ENCODE data around the gene ANXA11. TPM values are rescaled to one million over a fixed set of nuclear protein-coding genes. Genes with fewer than 3 reads are reported as not detected.
"Not testable (repeated sequence)": the region's sequence is repeated elsewhere in the genome, so short reads cannot be mapped to it uniquely, and the experiment has no call there.

The ANXA11 gene
- polyA plus RNA-seq, 2 donors, result 155 to 287 TPM

- no peaks in the 10 kb centered on the region for H3K27me3 ChIP-seq (ENCODE audit: control insufficient read depth in 1 of 2, insufficient read depth in 2 of 2, low read length in 2 of 2)
- H3K27ac ChIP-seq (ENCODE audit: low read depth in 2 of 2, low read length in 1 of 2), result peak overlapping the region in 1 of 2 donors; percentile 45
- no peak overlapping the region for H3K4me3 ChIP-seq (ENCODE audit: low read depth in 1 of 2, low read length in 2 of 2)
- WGBS, 2 donors, result 20 to 21% methylated on average over 12 of the region's 12 CpGs
- peaks cover 0 to 8% of the 10 kb centered on the region in 2 donors for H3K4me1 ChIP-seq (ENCODE audit: control insufficient read depth in 2 of 2, insufficient read depth in 2 of 2, low read length in 1 of 2)
- H3K9me3 ChIP-seq (ENCODE audit: control insufficient read depth in 2 of 2, insufficient read depth in 1 of 2, low read depth in 1 of 2, low read length in 1 of 2), result no peaks in the 10 kb centered on the region
- no peaks in the 10 kb centered on the region for H3K36me3 ChIP-seq (ENCODE audit: control insufficient read depth in 2 of 2, insufficient read depth in 2 of 2, low read length in 1 of 2)
Measured at GRCh38 chr10:80144696-80145131, 60.6 kb downstream of the ANXA11 start.

- no peaks in the 10 kb centered on the region for H3K36me3 ChIP-seq (ENCODE audit: control insufficient read depth in 2 of 2, insufficient read depth in 2 of 2, low read length in 1 of 2)
- no peaks in the 10 kb centered on the region for H3K27me3 ChIP-seq (ENCODE audit: control insufficient read depth in 1 of 2, insufficient read depth in 2 of 2, low read length in 2 of 2)
- H3K9me3 ChIP-seq (ENCODE audit: control insufficient read depth in 2 of 2, insufficient read depth in 1 of 2, low read depth in 1 of 2, low read length in 1 of 2), result no peaks in the 10 kb centered on the region
- no peak overlapping the region for H3K4me3 ChIP-seq (ENCODE audit: low read depth in 1 of 2, low read length in 2 of 2)
- 13 to 24% methylated on average over 28 of the region's 28 CpGs for WGBS, 2 donors
- H3K27ac ChIP-seq (ENCODE audit: low read depth in 2 of 2, low read length in 1 of 2), result peak overlapping the region in 1 of 2 donors; percentile 45
- peaks cover 0 to 8% of the 10 kb centered on the region in 2 donors for H3K4me1 ChIP-seq (ENCODE audit: control insufficient read depth in 2 of 2, insufficient read depth in 2 of 2, low read length in 1 of 2)
Measured at GRCh38 chr10:80144067-80144695, 61.2 kb downstream of the ANXA11 start.

- no peaks in the 10 kb centered on the region for H3K27me3 ChIP-seq (ENCODE audit: control insufficient read depth in 1 of 2, insufficient read depth in 2 of 2, low read length in 2 of 2)
- no peaks in the 10 kb centered on the region for H3K9me3 ChIP-seq (ENCODE audit: control insufficient read depth in 2 of 2, insufficient read depth in 1 of 2, low read depth in 1 of 2, low read length in 1 of 2)
- no peak overlapping the region for H3K27ac ChIP-seq (ENCODE audit: low read depth in 2 of 2, low read length in 1 of 2)
- 49 to 53% methylated on average over 19 of the region's 19 CpGs for WGBS, 2 donors
- H3K4me3 ChIP-seq (ENCODE audit: low read depth in 1 of 2, low read length in 2 of 2), result no peak overlapping the region
- peaks cover 0 to 11% of the 10 kb centered on the region in 2 donors for H3K4me1 ChIP-seq (ENCODE audit: control insufficient read depth in 2 of 2, insufficient read depth in 2 of 2, low read length in 1 of 2)
- H3K36me3 ChIP-seq (ENCODE audit: control insufficient read depth in 2 of 2, insufficient read depth in 2 of 2, low read length in 1 of 2), result no peaks in the 10 kb centered on the region
Measured at GRCh38 chr10:80141696-80142460, 63.5 kb downstream of the ANXA11 start.

GRCh38 chr10:80140251-80140650 is 65.1 kb downstream of the ANXA11 start:
- H3K27me3 ChIP-seq (ENCODE audit: control insufficient read depth in 1 of 2, insufficient read depth in 2 of 2, low read length in 2 of 2), result no peaks in the 10 kb centered on the region
- 83 to 86% methylated on average over 7 of the region's 7 CpGs for WGBS, 2 donors
- no peaks in the 10 kb centered on the region for H3K9me3 ChIP-seq (ENCODE audit: control insufficient read depth in 2 of 2, insufficient read depth in 1 of 2, low read depth in 1 of 2, low read length in 1 of 2)
- H3K27ac ChIP-seq (ENCODE audit: low read depth in 2 of 2, low read length in 1 of 2), result no peak overlapping the region
- no peaks in the 10 kb centered on the region for H3K36me3 ChIP-seq (ENCODE audit: control insufficient read depth in 2 of 2, insufficient read depth in 2 of 2, low read length in 1 of 2)
- H3K4me3 ChIP-seq (ENCODE audit: low read depth in 1 of 2, low read length in 2 of 2), result no peak overlapping the region
- H3K4me1 ChIP-seq (ENCODE audit: control insufficient read depth in 2 of 2, insufficient read depth in 2 of 2, low read length in 1 of 2), result peaks cover 0 to 11% of the 10 kb centered on the region in 2 donors

- Histone ChIP-seq H3K4me1 (ENCODE audit: control insufficient read depth in 2 of 2, insufficient read depth in 2 of 2, low read length in 1 of 2) (peaks cover 0 to 7% of the 10 kb centered on the region in 2 donors), H3K27me3 (ENCODE audit: control insufficient read depth in 1 of 2, insufficient read depth in 2 of 2, low read length in 2 of 2) (no peaks in the 10 kb centered on the region), H3K36me3 (ENCODE audit: control insufficient read depth in 2 of 2, insufficient read depth in 2 of 2, low read length in 1 of 2) (no peaks in the 10 kb centered on the region), H3K4me3 (ENCODE audit: low read depth in 1 of 2, low read length in 2 of 2) (no peak overlapping the region), H3K9me3 (ENCODE audit: control insufficient read depth in 2 of 2, insufficient read depth in 1 of 2, low read depth in 1 of 2, low read length in 1 of 2) (no peaks in the 10 kb centered on the region), H3K27ac (ENCODE audit: low read depth in 2 of 2, low read length in 1 of 2) (no peak overlapping the region)
- WGBS, 2 donors, result 80 to 84% methylated on average over 2 of the region's 2 CpGs
Measured at GRCh38 chr10:80139265-80139664, 66.1 kb downstream of the ANXA11 start.

- 54 to 61% methylated on average over 4 of the region's 4 CpGs for WGBS, 2 donors
Measured at GRCh38 chr10:80137920-80138319, 67.4 kb downstream of the ANXA11 start.

GRCh38 chr10:80137031-80137862 is 68.1 kb downstream of the ANXA11 start:
- peaks cover 0 to 5% of the 10 kb centered on the region in 2 donors for H3K27me3 ChIP-seq (ENCODE audit: control insufficient read depth in 1 of 2, insufficient read depth in 2 of 2, low read length in 2 of 2)
- 63 to 76% methylated on average over 14 of the region's 14 CpGs for WGBS, 2 donors
- peaks cover 0 to 7% of the 10 kb centered on the region in 2 donors for H3K4me1 ChIP-seq (ENCODE audit: control insufficient read depth in 2 of 2, insufficient read depth in 2 of 2, low read length in 1 of 2)

More at GRCh38 chr10:80137920-80138319, 67.4 kb downstream of the ANXA11 start:
- H3K9me3 ChIP-seq (ENCODE audit: control insufficient read depth in 2 of 2, insufficient read depth in 1 of 2, low read depth in 1 of 2, low read length in 1 of 2), result no peaks in the 10 kb centered on the region
- peaks cover 0 to 7% of the 10 kb centered on the region in 2 donors for H3K4me1 ChIP-seq (ENCODE audit: control insufficient read depth in 2 of 2, insufficient read depth in 2 of 2, low read length in 1 of 2)
- H3K27ac ChIP-seq (ENCODE audit: low read depth in 2 of 2, low read length in 1 of 2), result peak overlapping the region in 1 of 2 donors; percentile 74
- H3K36me3 ChIP-seq (ENCODE audit: control insufficient read depth in 2 of 2, insufficient read depth in 2 of 2, low read length in 1 of 2), result no peaks in the 10 kb centered on the region
- H3K27me3 ChIP-seq (ENCODE audit: control insufficient read depth in 1 of 2, insufficient read depth in 2 of 2, low read length in 2 of 2), result no peaks in the 10 kb centered on the region
- no peak overlapping the region for H3K4me3 ChIP-seq (ENCODE audit: low read depth in 1 of 2, low read length in 2 of 2)

GRCh38 chr10:80136134-80136571 is 69.2 kb downstream of the ANXA11 start:
- H3K27me3 ChIP-seq (ENCODE audit: control insufficient read depth in 1 of 2, insufficient read depth in 2 of 2, low read length in 2 of 2), result peaks cover 0 to 5% of the 10 kb centered on the region in 2 donors
- no peak overlapping the region for H3K4me3 ChIP-seq (ENCODE audit: low read depth in 1 of 2, low read length in 2 of 2)
- H3K4me1 ChIP-seq (ENCODE audit: control insufficient read depth in 2 of 2, insufficient read depth in 2 of 2, low read length in 1 of 2), result peaks cover 0 to 7% of the 10 kb centered on the region in 2 donors
- H3K9me3 ChIP-seq (ENCODE audit: control insufficient read depth in 2 of 2, insufficient read depth in 1 of 2, low read depth in 1 of 2, low read length in 1 of 2), result no peaks in the 10 kb centered on the region
- H3K36me3 ChIP-seq (ENCODE audit: control insufficient read depth in 2 of 2, insufficient read depth in 2 of 2, low read length in 1 of 2), result no peaks in the 10 kb centered on the region
- H3K27ac ChIP-seq (ENCODE audit: low read depth in 2 of 2, low read length in 1 of 2), result no peak overlapping the region
- 17 to 31% methylated on average over 8 of the region's 8 CpGs for WGBS, 2 donors

More at GRCh38 chr10:80137031-80137862, 68.1 kb downstream of the ANXA11 start:
- H3K36me3 ChIP-seq (ENCODE audit: control insufficient read depth in 2 of 2, insufficient read depth in 2 of 2, low read length in 1 of 2), result no peaks in the 10 kb centered on the region
- no peaks in the 10 kb centered on the region for H3K9me3 ChIP-seq (ENCODE audit: control insufficient read depth in 2 of 2, insufficient read depth in 1 of 2, low read depth in 1 of 2, low read length in 1 of 2)
- peak overlapping the region; percentile 66 to 74 for H3K27ac ChIP-seq (ENCODE audit: low read depth in 2 of 2, low read length in 1 of 2)
- no peak overlapping the region for H3K4me3 ChIP-seq (ENCODE audit: low read depth in 1 of 2, low read length in 2 of 2)

- not testable (repeated sequence) for H3K4me3 ChIP-seq (ENCODE audit: low read depth in 1 of 2, low read length in 2 of 2); H3K36me3 ChIP-seq (ENCODE audit: control insufficient read depth in 2 of 2, insufficient read depth in 2 of 2, low read length in 1 of 2); H3K9me3 ChIP-seq (ENCODE audit: control insufficient read depth in 2 of 2, insufficient read depth in 1 of 2, low read depth in 1 of 2, low read length in 1 of 2); H3K27me3 ChIP-seq (ENCODE audit: control insufficient read depth in 1 of 2, insufficient read depth in 2 of 2, low read length in 2 of 2); H3K4me1 ChIP-seq (ENCODE audit: control insufficient read depth in 2 of 2, insufficient read depth in 2 of 2, low read length in 1 of 2)
- 47 to 64% methylated on average over 9 of the region's 9 CpGs for WGBS, 2 donors
- H3K27ac ChIP-seq (ENCODE audit: low read depth in 2 of 2, low read length in 1 of 2), result peak overlapping the region; percentile 53 to 54
Measured at GRCh38 chr10:80133687-80134086, 71.7 kb downstream of the ANXA11 start.
